CD4-positive, alpha-beta T cell (primary cell): ENCODE measurements around the gene LMOD1. TPM values are rescaled to one million over a fixed set of nuclear protein-coding genes. Genes with fewer than 3 reads are reported as not detected.

Experiments used
- ATAC-seq: fragments of 200-7000 bp; cut with Tn5 transposase; one replicate; pipeline ENCODE4 v1.10.0; 2022; ENCODE audit warnings: mild to moderate bottlenecking; ENCODE audit not compliant: poor library complexity
- CTCF ChIA-PET: fragments of 350-600 bp; sonication (Branson Sonifier 250); formaldehyde crosslinking; loops from one replicate; lab custom pipeline; 2021; ENCODE audit warnings: antibody characterized with exemption, inconsistent platforms; lab: Charles Lee
- POLR2A ChIA-PET: fragments of 350-600 bp; sonication (Branson Sonifier 250); formaldehyde crosslinking; loops from one replicate; lab custom pipeline; 2021; ENCODE audit warnings: antibody characterized with exemption, inconsistent platforms; lab: Charles Lee
- DNase-seq, 14 experiments: peaks; one replicate each; pipeline ENCODE4 v3.0.0-alpha.2; 2013 to 2020; ENCODE audit warnings: mixed read lengths in 2 of 14
- H3K27ac ChIP-seq, 2 donors: one replicate each; pipeline versions ENCODE4 v1.5.1 to v1.7.0; 2013; ENCODE audit warnings: low read length in 2 of 2, low read depth in 1 of 2, mild to moderate bottlenecking in 1 of 2
- H3K27me3 ChIP-seq, 2 experiments: 1 replicate in 1 of 2; 2 replicates in 1 of 2; pipeline versions ENCODE4 v1.6.1 to v1.7.0; 2013; ENCODE audit warnings: low read length in 2 of 2, control low read depth in 1 of 2, mild to moderate bottlenecking in 1 of 2, moderate library complexity in 1 of 2; ENCODE audit not compliant: insufficient read depth in 2 of 2, control insufficient read depth in 1 of 2
- H3K36me3 ChIP-seq: one replicate; pipeline ENCODE4 v1.6.1; 2013; ENCODE audit warnings: low read length, control low read depth; ENCODE audit not compliant: insufficient read depth
- H3K4me1 ChIP-seq: one replicate; pipeline ENCODE4 v1.6.1; 2013; ENCODE audit warnings: low read length, control low read depth; ENCODE audit not compliant: insufficient read depth
- H3K4me3 ChIP-seq: one replicate; pipeline ENCODE4 v1.5.1; 2013; ENCODE audit warnings: mild to moderate bottlenecking, low read length, moderate library complexity
- H3K9me3 ChIP-seq, 2 experiments: 1 replicate in 1 of 2; 2 replicates in 1 of 2; pipeline versions ENCODE4 v1.6.1 to v1.7.0; 2013; ENCODE audit warnings: low read length in 2 of 2, mild to moderate bottlenecking in 2 of 2, control low read depth in 1 of 2, moderate library complexity in 1 of 2; ENCODE audit not compliant: control insufficient read depth in 1 of 2, insufficient read depth in 1 of 2
- H3K27ac Mint-ChIP-seq: one replicate; pipeline ENCODE4 v1.8.0; 2020; ENCODE audit warnings: mixed read lengths
- H3K27me3 Mint-ChIP-seq: one replicate; pipeline ENCODE4 v1.8.0; 2021; ENCODE audit warnings: mixed read lengths
- H3K36me3 Mint-ChIP-seq: one replicate; pipeline ENCODE4 v1.8.0; 2021; ENCODE audit warnings: low read depth, mixed read lengths
- H3K4me1 Mint-ChIP-seq: one replicate; pipeline ENCODE4 v1.8.0; 2021; ENCODE audit warnings: low read depth, mixed read lengths
- H3K4me3 Mint-ChIP-seq: one replicate; pipeline ENCODE4 v1.8.0; 2020; ENCODE audit warnings: mild to moderate bottlenecking, mixed read lengths
- H3K9me3 Mint-ChIP-seq: one replicate; pipeline ENCODE4 v1.8.0; 2020; ENCODE audit warnings: mixed read lengths
- CTCF ChIP-seq: fragments of 200-600 bp; IDR thresholded peaks from one replicate; pipeline ENCODE4 v1.8.0; 2022; ENCODE audit warnings: antibody characterized with exemption, mild to moderate bottlenecking
- intact Hi-C, 2 experiments: fragments of 100-400 bp; cut with DNase I in 1 of 2; cut with micrococcal nuclease in 1 of 2; formaldehyde crosslinking; loops; one replicate each; pipeline versions ENCODE4 v1.15.1 to v1.9.0; 2023 to 2025; cut with DNase I, micrococcal nuclease
- polyA plus RNA-seq, 2 donors: library from polyadenylated mRNA; unstranded; fragments of 120-200 nt; gene quantifications; one replicate each; pipeline ENCODE4 v1.2.1, GENCODE V29; 2013
- total RNA-seq, 174 experiments: library from RNA in 2 of 174; stranded (reverse) in 2 of 174; gene quantifications; one replicate each; pipeline ENCODE4 v1.2.3 and lab custom pipeline; 2021 to 2026

LMOD1 gene
- not detected for total RNA-seq
- not detected for polyA plus RNA-seq (2013, experiment 1 of 2)
- 0.88 TPM for polyA plus RNA-seq (2013, experiment 2 of 2)
- 0 to 0.18 (median 0) reads per million in 172 experiments for total RNA-seq (lab: John Stamatoyannopoulos, UW)

GRCh38 chr1:201946224-201946908 is at the start of gene LMOD1:
Gene LMOD1 (minus strand): TSS chr1:201946548. CDS start chr1:201946340, 208 bp downstream.
- H3K9me3 ChIP-seq = peaks cover 0 to 8% of the 10 kb centered on the region in 2 experiments
- H3K36me3 Mint-ChIP-seq = no peaks in the 10 kb centered on the region
- H3K27ac ChIP-seq = no peak within 1 kb of the TSS
- no peak for TF ChIP-seq CTCF
- peak in 2 of 14 experiments; percentile 6 to 13 for DNase-seq
- H3K4me1 ChIP-seq = peaks cover 8% of the 10 kb centered on the region
- H3K4me3 Mint-ChIP-seq = peak within 1 kb of the TSS; percentile 8
- H3K4me1 Mint-ChIP-seq = peaks cover 19% of the 10 kb centered on the region
- CTCF ChIA-PET = interaction anchor here (1.3 to 1.6 kb wide), 2 partner anchors 8 to 50 kb away, joined by 4 to 5 read pairs; partner anchors contain the start of gene TIMM17A
- peaks cover 36 to 41% of the 10 kb centered on the region in 2 experiments for H3K27me3 ChIP-seq
- H3K36me3 ChIP-seq = no peaks in the 10 kb centered on the region
- peaks cover 66% of the 10 kb centered on the region for H3K27me3 Mint-ChIP-seq
- no peak within 1 kb of the TSS for H3K27ac Mint-ChIP-seq
- no peaks in the 10 kb centered on the region for H3K9me3 Mint-ChIP-seq
- peak within 1 kb of the TSS; percentile 12 for H3K4me3 ChIP-seq
- ATAC-seq = no peak
- POLR2A ChIA-PET = interaction anchor here (1.2 kb wide), 1 partner anchor 8 kb away, joined by 3 read pairs; no protein-coding TSS in a partner anchor
- intact Hi-C loops = loop anchor here in 1 of 2 experiments (1.0 kb wide), 1 partner anchor 16 kb away; no protein-coding TSS in a partner anchor

GRCh38 chr1:201990427-201990826 is 44.1 kb upstream of the LMOD1 start:
- H3K36me3 ChIP-seq = peaks cover 51% of the 10 kb centered on the region
- H3K9me3 ChIP-seq = no peaks in the 10 kb centered on the region
- H3K27ac ChIP-seq = no peak overlapping the region
- no peaks in the 10 kb centered on the region for H3K4me1 ChIP-seq
- no peak overlapping the region for H3K4me3 Mint-ChIP-seq
- H3K27me3 ChIP-seq = no peaks in the 10 kb centered on the region
- H3K27me3 Mint-ChIP-seq = no peaks in the 10 kb centered on the region
- TF ChIP-seq CTCF = no peak
- peaks cover 68% of the 10 kb centered on the region for H3K36me3 Mint-ChIP-seq
- H3K4me3 ChIP-seq = no peak overlapping the region
- ATAC-seq (no peak), DNase-seq (no peak)
- H3K9me3 Mint-ChIP-seq = no peaks in the 10 kb centered on the region
- CTCF ChIA-PET = no interaction called here
- intact Hi-C loops = loop anchor here in 1 of 2 experiments (5.0 kb wide), 1 partner anchor 48 kb away; no protein-coding TSS in a partner anchor
- H3K27ac Mint-ChIP-seq = no peak overlapping the region
- POLR2A ChIA-PET = no interaction called here
- H3K4me1 Mint-ChIP-seq = no peaks in the 10 kb centered on the region

- ATAC-seq = no peak
- H3K27ac ChIP-seq = no peak overlapping the region
- H3K36me3 ChIP-seq = peaks cover 51% of the 10 kb centered on the region
- TF ChIP-seq CTCF = no peak
- Mint-ChIP-seq H3K9me3 (no peaks in the 10 kb centered on the region), H3K4me3 (no peak overlapping the region), H3K36me3 (peaks cover 61% of the 10 kb centered on the region), H3K27me3 (no peaks in the 10 kb centered on the region), H3K4me1 (peaks cover under 1% of the 10 kb centered on the region), H3K27ac (no peak overlapping the region)
- H3K27me3 ChIP-seq = no peaks in the 10 kb centered on the region
- H3K4me3 ChIP-seq = no peak overlapping the region
- intact Hi-C loops = loop anchor here in 1 of 2 experiments (5.0 kb wide), 1 partner anchor 47 kb away; no protein-coding TSS in a partner anchor
- no peaks in the 10 kb centered on the region for H3K9me3 ChIP-seq
- H3K4me1 ChIP-seq = no peaks in the 10 kb centered on the region
- DNase-seq = no peak
- ChIA-PET CTCF (no interaction called here), POLR2A (no interaction called here)
These were observed 43.2 kb upstream of the LMOD1 start for GRCh38 chr1:201989354-201990128.
